T-helper 17 cell (primary cell): ENCODE measurements around the gene MICA. TPM values are rescaled to one million over a fixed set of nuclear protein-coding genes. Genes with fewer than 3 reads are reported as not detected.
"Not testable (repeated sequence)": the region's sequence is repeated elsewhere in the genome, so short reads cannot be mapped to it uniquely, and the experiment has no call there.

Source experiments
- ATAC-seq: fragments of 150-1000 bp; cut with Tn5 transposase; 2 replicates; pipeline ENCODE4 v1.10.0; 2021; ENCODE audit warnings: mild to moderate bottlenecking, moderate library complexity
- DNase-seq, 3 donors: peaks; one replicate each; pipeline versions ENCODE4 v3.0.0 to v3.0.0-alpha.2; 2020 to 2021
- H3K9me3 ChIP-seq: one replicate; pipeline ENCODE4 v1.7.0; 2013; ENCODE audit warnings: low read length, mild to moderate bottlenecking; ENCODE audit not compliant: control insufficient read depth, poor library complexity, severe bottlenecking
- H3K27ac Mint-ChIP-seq: one replicate; pipeline ENCODE4 v1.8.0; 2022; ENCODE audit warnings: mild to moderate bottlenecking, moderate library complexity, mixed read lengths
- H3K27me3 Mint-ChIP-seq: one replicate; pipeline ENCODE4 v1.8.0; 2022; ENCODE audit warnings: mixed read lengths
- H3K36me3 Mint-ChIP-seq: one replicate; pipeline ENCODE4 v1.8.0; 2022; ENCODE audit warnings: low read depth, mixed read lengths
- H3K4me1 Mint-ChIP-seq: one replicate; pipeline ENCODE4 v1.8.0; 2022; ENCODE audit warnings: mild to moderate bottlenecking, mixed read lengths
- H3K4me3 Mint-ChIP-seq: one replicate; pipeline ENCODE4 v1.8.0; 2022; ENCODE audit warnings: mild to moderate bottlenecking, moderate library complexity, mixed read lengths
- total RNA-seq, 4 donors: library from RNA in 2 of 4; stranded (reverse) in 2 of 4; gene quantifications; one replicate each; pipeline ENCODE4 v1.2.3 and lab custom pipeline; 2022 to 2026

The MICA gene
- total RNA-seq, 2 donors from 2014 or later = 11.2 to 11.5 TPM

GRCh38 chr6:31366693-31367470 lies 36.5 kb upstream of the MICA start:
- DNase-seq = peak; percentile 76 to 82 (median 81)
- peaks cover 10% of the 10 kb centered on the region for H3K4me1 Mint-ChIP-seq
- no peaks in the 10 kb centered on the region for H3K9me3 ChIP-seq
- peak; percentile 99 for ATAC-seq
- H3K36me3 Mint-ChIP-seq = no peaks in the 10 kb centered on the region
- peak overlapping the region; percentile 84 for H3K4me3 Mint-ChIP-seq
- peaks cover 24% of the 10 kb centered on the region for H3K27me3 Mint-ChIP-seq
- H3K27ac Mint-ChIP-seq = peak overlapping the region; percentile 83

DNA sequence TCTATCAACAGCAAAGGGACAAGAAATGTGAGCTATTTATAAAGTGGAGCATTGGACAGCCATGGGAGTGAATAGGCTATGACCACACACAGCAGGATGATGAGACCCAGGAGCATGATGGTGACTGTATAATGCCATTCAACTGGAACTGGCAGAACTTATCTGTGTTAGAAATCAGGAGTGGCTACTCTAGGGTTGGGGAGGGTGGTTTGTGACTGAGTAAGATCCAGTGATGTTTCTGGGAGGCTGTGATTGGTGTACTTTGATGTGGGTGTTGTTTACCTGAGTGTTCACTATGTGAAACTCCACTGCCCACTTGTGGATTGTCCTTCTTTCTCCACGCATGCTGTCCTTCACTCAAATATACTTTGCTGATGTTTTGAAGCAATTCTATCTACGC lies 34.9 kb upstream of the MICA start:
- H3K9me3 ChIP-seq = no peaks in the 10 kb centered on the region
- ATAC-seq (no peak), DNase-seq (no peak)
- no peak overlapping the region for H3K4me3 Mint-ChIP-seq
- H3K27ac Mint-ChIP-seq = no peak overlapping the region
- peaks cover 3% of the 10 kb centered on the region for H3K36me3 Mint-ChIP-seq
- peaks cover 10% of the 10 kb centered on the region for H3K4me1 Mint-ChIP-seq
- peaks cover 24% of the 10 kb centered on the region for H3K27me3 Mint-ChIP-seq

DNA sequence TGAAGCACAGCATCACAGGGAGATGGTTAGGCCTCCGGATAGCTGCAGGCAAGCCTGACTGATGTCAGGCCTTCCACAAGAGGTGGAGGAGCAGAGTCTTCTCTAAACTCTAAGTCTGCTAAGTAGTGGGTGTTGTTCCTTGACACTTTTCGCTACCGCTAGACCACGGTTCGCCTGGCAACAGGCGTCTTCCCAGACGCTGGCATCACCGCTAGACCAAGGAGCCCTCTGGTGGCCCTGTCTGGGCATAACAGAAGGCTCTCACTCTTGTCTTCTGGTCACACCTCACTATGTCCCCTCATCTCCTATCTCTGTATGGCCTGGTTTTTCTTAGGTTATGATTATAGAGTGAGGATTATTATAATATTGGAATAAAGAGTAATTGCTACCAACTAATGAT lies 29.3 kb upstream of the MICA start:
- H3K27ac Mint-ChIP-seq, H3K4me3 Mint-ChIP-seq, H3K4me1 Mint-ChIP-seq, H3K36me3 Mint-ChIP-seq, H3K9me3 ChIP-seq, DNase-seq: not testable (repeated sequence)
- H3K27me3 Mint-ChIP-seq = peaks cover 38% of the 10 kb centered on the region
- ATAC-seq = peak; percentile 32

DNA sequence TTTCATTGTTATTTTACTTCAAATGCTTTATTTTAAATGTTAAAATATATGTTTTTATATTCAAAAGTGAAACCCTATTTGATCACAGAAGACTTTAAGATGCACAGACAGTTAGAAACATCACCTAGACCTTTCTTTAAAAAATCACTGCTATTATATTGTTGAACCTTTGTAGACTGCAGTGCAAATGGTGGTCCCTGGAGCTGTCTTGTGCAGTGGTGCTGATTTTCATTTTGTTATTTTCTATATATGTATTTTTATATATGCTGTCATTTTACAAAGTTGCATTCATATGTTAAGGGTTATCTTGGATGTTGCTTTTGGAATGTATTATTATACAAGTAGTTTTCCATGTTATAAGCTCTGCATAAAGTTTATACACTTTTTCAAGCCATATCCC lies 27.7 kb upstream of the MICA start:
- no peak overlapping the region for H3K4me3 Mint-ChIP-seq
- peaks cover 35% of the 10 kb centered on the region for H3K27me3 Mint-ChIP-seq
- H3K27ac Mint-ChIP-seq = no peak overlapping the region
- DNase-seq (no peak), ATAC-seq (no peak)
- H3K9me3 ChIP-seq = no peaks in the 10 kb centered on the region
- H3K36me3 Mint-ChIP-seq = peaks cover 3% of the 10 kb centered on the region
- no peaks in the 10 kb centered on the region for H3K4me1 Mint-ChIP-seq

DNA sequence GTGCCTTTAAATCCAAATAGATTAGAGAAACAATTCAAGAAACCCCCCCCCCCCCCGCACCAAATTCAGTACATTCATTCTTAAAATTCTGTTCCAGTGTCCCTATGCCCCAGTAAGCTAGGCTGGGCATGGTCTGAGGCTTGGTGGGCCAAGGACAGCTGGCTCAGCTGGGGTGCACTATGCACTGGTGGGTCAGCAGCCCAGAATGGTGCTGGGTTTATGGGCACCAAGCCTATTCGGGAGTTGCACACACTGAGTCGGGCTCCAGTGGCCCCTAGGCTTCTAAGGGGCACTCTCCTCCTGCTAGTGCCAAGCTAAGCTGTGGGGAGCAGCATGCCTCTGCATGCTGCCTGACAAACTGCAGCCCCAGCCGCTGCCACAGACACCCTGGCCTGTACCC lies 26.4 kb upstream of the MICA start:
- Mint-ChIP-seq H3K27me3 (peaks cover 35% of the 10 kb centered on the region), H3K4me1 (no peaks in the 10 kb centered on the region), H3K36me3 (peaks cover 2% of the 10 kb centered on the region), H3K27ac (no peak overlapping the region), H3K4me3 (no peak overlapping the region)
- no peaks in the 10 kb centered on the region for H3K9me3 ChIP-seq
- DNase-seq = no peak
- ATAC-seq = no peak

GRCh38 chr6:31378062-31378720 lies 25.2 kb upstream of the MICA start:
- peaks cover 35% of the 10 kb centered on the region for H3K27me3 Mint-ChIP-seq
- no peak overlapping the region for H3K4me3 Mint-ChIP-seq
- no peaks in the 10 kb centered on the region for H3K9me3 ChIP-seq
- no peaks in the 10 kb centered on the region for H3K4me1 Mint-ChIP-seq
- no peak overlapping the region for H3K27ac Mint-ChIP-seq
- no peak for DNase-seq
- no peaks in the 10 kb centered on the region for H3K36me3 Mint-ChIP-seq
- ATAC-seq = no peak

DNA sequence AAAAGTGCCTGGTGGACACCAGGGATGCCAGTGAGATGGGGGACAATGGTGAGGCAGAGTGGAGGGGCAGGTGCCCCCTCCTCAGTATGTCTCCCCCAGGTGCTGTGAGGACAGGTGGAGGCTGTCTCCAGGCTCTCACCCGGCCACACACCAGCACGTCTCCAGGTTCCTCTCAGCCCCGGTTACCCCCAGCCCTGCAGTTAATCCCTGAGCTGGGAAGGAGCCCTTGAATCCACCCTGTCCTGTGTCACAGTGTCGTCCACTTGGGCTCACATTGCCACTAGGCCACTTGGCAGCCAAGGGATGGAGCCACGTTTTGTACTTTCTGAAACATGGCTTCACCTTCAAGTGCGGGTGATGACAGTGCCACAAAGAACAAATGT lies 24.7 kb upstream of the MICA start:
- no peak for ATAC-seq

DNA sequence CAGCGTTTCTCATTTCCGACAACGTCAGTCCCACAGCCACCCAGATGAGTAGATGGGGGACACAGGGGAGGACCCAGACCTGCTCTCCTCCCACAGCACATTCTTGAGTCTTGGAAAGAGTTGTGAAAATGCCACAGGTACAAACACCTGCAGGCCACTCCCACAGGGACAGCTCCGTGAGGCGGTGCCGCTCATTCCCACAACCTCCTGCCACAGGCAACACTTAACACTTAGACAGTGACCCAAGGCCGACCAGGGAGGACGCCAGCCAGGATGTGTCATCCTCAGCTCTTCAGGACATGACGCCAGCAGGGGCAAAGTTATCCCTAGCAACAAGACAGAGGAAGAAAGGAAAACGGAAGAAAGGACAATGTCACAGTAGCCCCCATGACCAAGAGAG lies 23.5 kb upstream of the MICA start:
- DNase-seq (no peak), ATAC-seq (no peak)
- no peaks in the 10 kb centered on the region for H3K9me3 ChIP-seq
- no peaks in the 10 kb centered on the region for H3K4me1 Mint-ChIP-seq
- H3K4me3 Mint-ChIP-seq = no peak overlapping the region
- H3K36me3 Mint-ChIP-seq = no peaks in the 10 kb centered on the region
- H3K27ac Mint-ChIP-seq = no peak overlapping the region
- H3K27me3 Mint-ChIP-seq = peaks cover 35% of the 10 kb centered on the region

More for the DNA sequence above, 24.7 kb upstream of the MICA start:
- no peaks in the 10 kb centered on the region for H3K4me1 Mint-ChIP-seq
- H3K27ac Mint-ChIP-seq = no peak overlapping the region
- no peak for DNase-seq
- no peaks in the 10 kb centered on the region for H3K36me3 Mint-ChIP-seq
- H3K27me3 Mint-ChIP-seq = peaks cover 35% of the 10 kb centered on the region
- H3K4me3 Mint-ChIP-seq = no peak overlapping the region
- H3K9me3 ChIP-seq = no peaks in the 10 kb centered on the region

- Mint-ChIP-seq H3K27me3 (peaks cover 28% of the 10 kb centered on the region), H3K27ac (no peak overlapping the region), H3K4me3 (no peak overlapping the region), H3K36me3 (no peaks in the 10 kb centered on the region), H3K4me1 (no peaks in the 10 kb centered on the region)
- ATAC-seq (no peak), DNase-seq (no peak)
- no peaks in the 10 kb centered on the region for H3K9me3 ChIP-seq
Observed at GRCh38 chr6:31381666-31382065, 21.7 kb upstream of the MICA start.

GRCh38 chr6:31383149-31383548 lies 20.2 kb upstream of the MICA start:
- Mint-ChIP-seq H3K27ac (no peak overlapping the region), H3K27me3 (peaks cover 19% of the 10 kb centered on the region), H3K36me3 (no peaks in the 10 kb centered on the region), H3K4me1 (no peaks in the 10 kb centered on the region), H3K4me3 (no peak overlapping the region)
- no peaks in the 10 kb centered on the region for H3K9me3 ChIP-seq
- DNase-seq = no peak
- ATAC-seq = no peak

DNA sequence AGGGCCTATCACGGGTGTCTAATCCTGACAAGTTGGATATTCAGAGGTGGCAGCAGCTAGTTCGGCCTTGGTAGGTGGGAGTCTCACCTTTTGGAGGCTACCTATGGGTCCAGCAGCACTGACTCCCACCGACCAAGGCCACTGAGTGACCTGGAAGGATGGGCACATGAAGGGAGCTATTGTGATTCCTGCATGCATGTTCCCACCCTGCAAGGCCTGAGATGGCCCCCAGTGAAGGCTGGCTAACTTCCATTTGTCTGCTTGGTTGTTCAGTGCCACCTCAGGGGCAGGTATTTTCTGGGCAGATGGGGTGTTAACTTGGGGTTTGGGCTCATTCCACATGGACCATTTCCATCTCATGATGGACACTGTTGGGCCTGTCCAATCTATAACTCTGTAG lies 18.4 kb upstream of the MICA start:
- H3K36me3 Mint-ChIP-seq = no peaks in the 10 kb centered on the region
- H3K4me1 Mint-ChIP-seq = no peaks in the 10 kb centered on the region
- DNase-seq = no peak
- H3K9me3 ChIP-seq = no peaks in the 10 kb centered on the region
- peaks cover under 1% of the 10 kb centered on the region for H3K27me3 Mint-ChIP-seq
- H3K27ac Mint-ChIP-seq = no peak overlapping the region
- H3K4me3 Mint-ChIP-seq = no peak overlapping the region
- ATAC-seq = no peak

DNA sequence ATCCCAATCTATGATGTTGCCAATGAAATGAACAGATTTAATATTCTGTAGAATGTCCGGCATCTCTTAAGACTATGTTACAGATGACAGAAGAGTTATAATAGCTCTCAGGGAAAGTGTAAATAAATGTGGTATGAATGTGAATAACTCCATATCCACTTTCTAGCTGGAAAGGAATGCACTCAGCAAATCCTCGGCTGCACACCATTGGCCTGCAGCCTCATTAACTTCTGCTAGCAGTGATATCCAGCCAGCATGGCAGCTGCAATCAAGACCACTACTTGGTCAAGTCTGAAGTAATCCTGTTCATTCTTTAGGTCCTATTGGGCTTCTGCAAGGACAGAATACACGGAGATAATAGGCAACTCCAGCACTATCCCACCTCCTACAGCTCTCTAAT lies 17.3 kb upstream of the MICA start:
- Mint-ChIP-seq H3K36me3 (no peaks in the 10 kb centered on the region), H3K27ac (no peak overlapping the region), H3K4me3 (no peak overlapping the region), H3K27me3 (no peaks in the 10 kb centered on the region), H3K4me1 (no peaks in the 10 kb centered on the region)
- ATAC-seq = no peak
- H3K9me3 ChIP-seq = no peaks in the 10 kb centered on the region
- DNase-seq = no peak

DNA sequence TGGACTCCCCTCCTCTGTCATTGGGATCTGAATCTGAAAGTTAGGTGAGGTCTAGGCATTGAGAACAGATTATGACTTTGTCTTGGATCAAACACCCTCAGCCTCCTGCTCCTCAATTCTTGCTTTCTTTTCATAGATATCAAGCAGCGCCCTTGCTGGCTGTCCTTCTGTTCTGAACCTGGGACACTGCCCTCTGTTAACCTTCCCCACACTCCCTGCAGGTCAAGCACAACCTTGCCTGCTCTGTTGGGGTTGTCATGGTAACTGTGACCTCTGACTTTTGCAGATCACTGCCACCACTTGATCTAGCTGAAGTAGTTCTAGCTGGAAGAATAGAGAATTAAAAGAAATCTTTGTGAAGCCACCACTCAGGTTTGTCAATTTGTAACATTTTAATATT lies 16.4 kb upstream of the MICA start:
- DNase-seq = no peak
- no peaks in the 10 kb centered on the region for H3K4me1 Mint-ChIP-seq
- no peak for ATAC-seq

More for the DNA sequence above, 16.4 kb upstream of the MICA start:
- H3K9me3 ChIP-seq = no peaks in the 10 kb centered on the region
- Mint-ChIP-seq H3K36me3 (no peaks in the 10 kb centered on the region), H3K27me3 (no peaks in the 10 kb centered on the region), H3K27ac (no peak overlapping the region), H3K4me3 (no peak overlapping the region)
